WERI-Rb-1 (cell line): ENCODE measurements around the gene TSSK6.
A peak's percentile ranks its signal among the peaks of the same experiment; 100 is the strongest.
"Not testable (repeated sequence)": the region's sequence is repeated elsewhere in the genome, so short reads cannot be mapped to it uniquely, and the experiment has no call there.

ENCODE experiments used
- DNase-seq: peaks from one replicate; pipeline ENCODE4 v3.0.0-alpha.2; 2020
- H3K27ac ChIP-seq: fragments of 250-450 bp; sonication (Bioruptor Pico); 2 replicates; pipeline ENCODE4 v1.5.1; 2020; ENCODE audit warnings: mild to moderate bottlenecking, moderate library complexity
- H3K27me3 ChIP-seq: fragments of 250-450 bp; sonication (Bioruptor Pico); 2 replicates; pipeline ENCODE4 v1.5.1; 2021; ENCODE audit warnings: mild to moderate bottlenecking, low read depth, moderate library complexity; ENCODE audit not compliant: insufficient read depth, severe bottlenecking
- H3K36me3 ChIP-seq: fragments of 250-450 bp; sonication (Bioruptor Pico); 2 replicates; pipeline ENCODE4 v1.5.1; 2020; ENCODE audit warnings: mild to moderate bottlenecking, moderate library complexity
- H3K4me3 ChIP-seq: 2 replicates; pipeline ENCODE4 v1.5.1; 2011; ENCODE audit warnings: low read depth, mild to moderate bottlenecking, control low read depth, low read length
- H3K9me3 ChIP-seq: fragments of 250-450 bp; sonication (Bioruptor Pico); 2 replicates; pipeline ENCODE4 v1.5.1; 2021; ENCODE audit warnings: mild to moderate bottlenecking, moderate library complexity; ENCODE audit not compliant: severe bottlenecking
- TF ChIP-seq, protein P1 (sequence below): IDR thresholded peaks from 2 replicates; pipeline ENCODE4 v1.5.1; 2011; ENCODE audit warnings: low read depth, mild to moderate bottlenecking, control low read depth, inconsistent platforms, low read length

The TSSK6 gene

DNA sequence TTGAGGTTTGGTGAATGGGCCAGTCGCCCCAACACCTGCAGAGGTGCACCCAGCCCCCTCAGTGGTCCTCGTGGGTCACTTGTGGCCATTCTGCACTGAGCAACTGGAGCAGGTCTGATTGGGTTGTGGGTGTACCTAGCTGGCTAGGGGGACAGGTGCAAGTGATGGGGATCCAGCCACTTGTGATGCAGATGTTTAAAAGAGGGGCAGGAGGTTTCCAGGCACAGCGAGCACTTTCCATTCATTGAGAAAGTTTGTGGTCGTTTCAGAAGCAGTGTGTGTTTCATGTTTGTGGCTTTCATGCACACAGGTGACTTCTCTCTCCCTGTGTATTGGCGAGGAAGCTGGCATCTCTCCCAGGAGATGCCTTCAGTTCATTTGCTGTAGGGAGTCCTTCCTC, 34.7 kb downstream of the TSSK6 start:
- TF ChIP-seq, protein P1, sequence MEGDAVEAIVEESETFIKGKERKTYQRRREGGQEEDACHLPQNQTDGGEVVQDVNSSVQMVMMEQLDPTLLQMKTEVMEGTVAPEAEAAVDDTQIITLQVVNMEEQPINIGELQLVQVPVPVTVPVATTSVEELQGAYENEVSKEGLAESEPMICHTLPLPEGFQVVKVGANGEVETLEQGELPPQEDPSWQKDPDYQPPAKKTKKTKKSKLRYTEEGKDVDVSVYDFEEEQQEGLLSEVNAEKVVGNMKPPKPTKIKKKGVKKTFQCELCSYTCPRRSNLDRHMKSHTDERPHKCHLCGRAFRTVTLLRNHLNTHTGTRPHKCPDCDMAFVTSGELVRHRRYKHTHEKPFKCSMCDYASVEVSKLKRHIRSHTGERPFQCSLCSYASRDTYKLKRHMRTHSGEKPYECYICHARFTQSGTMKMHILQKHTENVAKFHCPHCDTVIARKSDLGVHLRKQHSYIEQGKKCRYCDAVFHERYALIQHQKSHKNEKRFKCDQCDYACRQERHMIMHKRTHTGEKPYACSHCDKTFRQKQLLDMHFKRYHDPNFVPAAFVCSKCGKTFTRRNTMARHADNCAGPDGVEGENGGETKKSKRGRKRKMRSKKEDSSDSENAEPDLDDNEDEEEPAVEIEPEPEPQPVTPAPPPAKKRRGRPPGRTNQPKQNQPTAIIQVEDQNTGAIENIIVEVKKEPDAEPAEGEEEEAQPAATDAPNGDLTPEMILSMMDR: no peak
- no peak overlapping the region for H3K4me3 ChIP-seq

DNA sequence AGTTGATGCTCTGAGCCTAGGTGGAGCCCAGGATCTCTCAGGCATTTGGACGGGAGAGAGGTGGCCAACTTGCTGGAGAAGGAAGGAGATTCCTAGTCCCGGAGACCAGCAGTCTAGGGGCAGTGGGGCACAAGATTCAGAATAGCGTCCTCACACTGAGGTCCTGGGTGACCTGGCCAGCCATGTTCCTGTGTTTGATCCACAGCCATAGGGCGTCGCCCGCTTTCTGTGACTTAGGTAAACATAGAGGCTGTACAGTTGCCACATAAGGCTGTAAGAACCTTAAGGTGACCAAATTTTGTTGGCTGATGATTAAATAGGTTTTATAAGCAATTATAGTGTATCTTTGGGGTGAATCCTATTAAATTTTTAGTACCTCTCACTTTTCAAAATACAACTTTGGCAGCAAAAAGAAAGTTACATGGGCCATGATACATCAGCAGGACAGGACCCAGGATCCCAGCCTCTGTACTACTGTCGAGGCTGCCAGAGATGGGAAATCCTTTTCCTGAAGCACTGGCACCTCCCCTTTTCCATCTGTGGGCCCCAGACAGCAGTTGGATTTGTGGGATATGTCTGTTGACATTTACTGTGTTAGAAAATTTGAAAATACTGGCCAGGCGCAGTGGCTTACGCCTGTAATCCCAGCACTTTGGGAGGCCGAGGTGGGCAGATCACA, 37.5 kb downstream of the TSSK6 start:
- H3K36me3 ChIP-seq: peaks cover 36% of the 10 kb centered on the region
- no peak for DNase-seq
- TF ChIP-seq, protein P1: no peak
- H3K27me3 ChIP-seq: no peaks in the 10 kb centered on the region
- no peak overlapping the region for H3K4me3 ChIP-seq
- H3K9me3 ChIP-seq: no peaks in the 10 kb centered on the region
- no peak overlapping the region for H3K27ac ChIP-seq

More for the DNA sequence above, 34.7 kb downstream of the TSSK6 start:
- Histone ChIP-seq H3K27ac (no peak overlapping the region), H3K9me3 (no peaks in the 10 kb centered on the region), H3K27me3 (no peaks in the 10 kb centered on the region), H3K36me3 (peaks cover 21% of the 10 kb centered on the region)
- DNase-seq: no peak

DNA sequence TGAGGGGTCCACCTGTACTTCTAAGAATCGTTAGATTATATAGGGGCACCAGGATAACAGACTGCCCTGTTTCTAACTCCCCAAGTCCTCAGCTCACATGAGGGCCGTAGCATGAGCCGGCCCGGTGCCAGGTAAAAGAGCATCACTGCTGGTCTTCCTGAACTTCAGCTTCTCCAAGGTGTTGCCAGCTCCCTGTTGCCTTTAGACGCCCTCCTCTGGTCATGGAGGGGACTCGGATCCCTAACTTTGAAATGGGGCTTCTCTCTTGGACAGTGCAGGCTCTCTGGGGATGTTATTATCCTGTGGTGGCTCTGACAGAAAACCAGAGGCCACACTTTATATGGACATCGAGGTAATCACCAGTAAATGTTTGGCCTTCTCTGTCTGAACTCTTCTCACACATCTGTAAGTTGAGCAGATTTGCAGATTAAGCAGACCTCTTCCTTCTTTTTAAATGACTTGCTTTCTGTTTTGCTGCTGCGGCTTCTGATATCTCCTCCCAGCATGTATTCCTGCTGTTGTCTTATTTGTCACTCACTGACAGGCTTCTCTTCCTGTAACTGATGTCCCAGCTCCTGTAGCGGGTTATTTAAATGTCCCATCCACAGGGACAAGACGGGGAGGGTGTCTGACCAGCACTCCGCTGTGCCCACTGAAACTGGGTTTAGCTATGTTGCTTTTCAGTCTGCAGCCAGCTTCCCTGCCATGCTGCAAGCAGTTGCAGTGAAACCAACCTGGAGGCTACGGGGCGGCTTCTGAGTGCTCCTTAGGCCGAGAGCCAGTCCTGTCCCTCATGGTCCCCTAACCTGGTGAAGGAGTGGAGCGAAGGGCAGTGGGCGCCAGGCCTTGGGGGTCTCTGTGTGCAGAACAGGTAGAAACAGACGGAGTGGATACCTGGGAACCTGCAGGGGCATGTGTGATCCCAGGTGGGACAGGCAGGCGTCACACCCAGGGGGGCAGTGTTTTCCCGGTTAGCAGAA, 39.2 kb downstream of the TSSK6 start:
- no peaks in the 10 kb centered on the region for H3K9me3 ChIP-seq
- TF ChIP-seq, protein P1: peak; percentile 63
- H3K27ac ChIP-seq: no peak overlapping the region
- no peaks in the 10 kb centered on the region for H3K27me3 ChIP-seq
- H3K36me3 ChIP-seq: peaks cover 33% of the 10 kb centered on the region
- DNase-seq: peak; percentile 32
- no peak overlapping the region for H3K4me3 ChIP-seq

DNA sequence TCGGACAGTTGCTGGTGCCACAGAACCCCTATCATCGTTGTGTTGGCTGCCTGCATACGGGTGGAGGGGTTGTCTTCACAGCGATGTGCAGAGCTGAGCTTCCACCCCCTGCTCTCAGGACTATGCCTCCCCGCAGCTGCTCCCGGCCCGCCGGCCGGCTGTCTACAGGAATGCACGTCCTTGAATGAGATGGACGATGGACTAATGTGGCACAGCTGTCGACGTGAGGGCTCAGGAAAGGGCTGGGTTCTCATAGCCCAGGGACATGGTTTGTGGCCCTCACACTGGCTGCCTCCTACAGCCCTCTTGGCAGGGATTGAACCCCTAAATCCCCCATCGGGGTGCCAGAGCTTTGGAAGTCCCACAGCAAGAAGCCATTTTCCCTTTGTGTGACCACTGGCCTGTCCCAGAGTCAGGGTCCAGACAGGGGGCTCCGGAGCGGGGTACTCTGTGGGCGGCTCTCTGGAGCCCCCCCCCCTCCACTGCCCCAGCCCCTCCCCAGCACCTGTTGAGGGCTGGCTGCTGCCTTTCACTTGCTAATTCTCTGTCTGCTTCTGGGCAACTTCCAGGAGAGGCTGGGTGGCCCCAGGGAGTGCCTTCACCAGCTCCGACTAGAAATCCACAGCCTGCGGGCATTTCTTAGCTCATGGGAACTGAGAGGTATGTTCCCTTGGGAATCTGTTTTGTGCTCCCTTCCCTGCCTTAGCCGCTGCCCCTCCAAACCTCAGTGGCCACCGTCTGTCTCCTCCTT, 40.2 kb downstream of the TSSK6 start:
- Histone ChIP-seq H3K27ac (no peak overlapping the region), H3K9me3 (no peaks in the 10 kb centered on the region), H3K4me3 (no peak overlapping the region), H3K27me3 (no peaks in the 10 kb centered on the region), H3K36me3 (peaks cover 26% of the 10 kb centered on the region)
- no peak for DNase-seq
- TF ChIP-seq, protein P1: no peak

DNA sequence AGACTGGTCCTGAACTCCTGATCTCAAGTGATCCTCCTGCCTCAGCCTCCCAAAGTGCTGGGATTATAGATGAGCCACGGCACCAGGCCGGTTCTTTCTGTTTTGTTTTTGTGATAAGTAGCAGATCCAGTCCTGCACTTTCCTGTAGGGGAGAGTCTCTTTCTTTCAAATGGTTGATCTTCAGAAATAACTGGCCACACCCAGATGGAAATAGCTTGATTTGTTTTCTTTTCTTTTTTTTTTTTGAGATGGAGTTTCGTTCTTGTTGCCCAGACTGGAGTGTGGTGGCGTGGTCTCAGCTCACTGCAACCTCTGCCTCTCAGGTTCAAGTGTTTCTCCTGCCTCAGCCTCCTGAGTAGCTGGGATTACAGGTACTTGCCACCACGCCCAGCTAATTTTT, 43.2 kb downstream of the TSSK6 start:
- not testable (repeated sequence) for DNase-seq, H3K27me3 ChIP-seq, H3K4me3 ChIP-seq, H3K27ac ChIP-seq
- Histone ChIP-seq H3K36me3 (peaks cover 42% of the 10 kb centered on the region), H3K9me3 (peaks cover 16% of the 10 kb centered on the region)

DNA sequence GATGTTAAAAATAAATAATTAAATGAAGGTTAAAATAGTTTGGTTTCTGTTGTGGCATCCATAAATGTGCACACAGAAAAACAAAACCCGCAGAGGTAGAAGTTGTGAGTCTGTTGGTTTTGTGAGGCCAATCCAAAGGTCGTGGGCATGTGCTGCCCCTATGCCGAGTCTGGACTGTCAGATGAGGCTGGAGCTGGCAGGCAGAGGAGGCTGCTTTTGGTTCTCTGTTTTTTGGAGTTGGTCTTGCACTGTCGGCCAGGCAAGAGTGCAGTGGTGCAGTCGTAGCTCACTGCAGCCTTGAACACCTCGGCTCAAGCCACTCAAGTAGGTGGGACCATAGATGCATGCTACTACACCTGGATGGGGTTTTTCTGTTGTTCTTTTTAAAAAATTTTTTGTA, 43.7 kb downstream of the TSSK6 start:
- DNase-seq: no peak
- Histone ChIP-seq H3K27me3 (no peaks in the 10 kb centered on the region), H3K36me3 (peaks cover 46% of the 10 kb centered on the region), H3K9me3 (peaks cover 17% of the 10 kb centered on the region), H3K27ac (no peak overlapping the region), H3K4me3 (no peak overlapping the region)
- TF ChIP-seq, protein P1: no peak
